LNCAP (cell line): ENCODE results near the gene ANKLE2.

Experiments used
- CTCF ChIP-seq: fragments of 450-650 bp; IDR thresholded peaks from 2 replicates; pipeline ENCODE4 v1.5.1; 2017; ENCODE audit warnings: mild to moderate bottlenecking

Gene ANKLE2

GRCh38 chr12:132765361-132765760 lies 3.7 kb upstream of the ANKLE2 start:
- TF ChIP-seq CTCF = no peak

- TF ChIP-seq CTCF = no peak
Observed at GRCh38 chr12:132764231-132764630, 2.6 kb upstream of the ANKLE2 start.

GRCh38 chr12:132761921-132762583 lies 420 bp upstream of the ANKLE2 start:
- no peak; the same call in 1 of the 2 replicates for TF ChIP-seq CTCF

GRCh38 chr12:132759359-132759758 lies 2.3 kb downstream of the ANKLE2 start:
- no peak for TF ChIP-seq CTCF

GRCh38 chr12:132754160-132754932 lies 7.3 kb downstream of the ANKLE2 start:
- no peak for TF ChIP-seq CTCF

GRCh38 chr12:132748319-132748718 lies 13.3 kb downstream of the ANKLE2 start:
- no peak for TF ChIP-seq CTCF

GRCh38 chr12:132747896-132748295 lies 13.7 kb downstream of the ANKLE2 start:
- TF ChIP-seq CTCF = no peak
